Effector memory CD4-positive, alpha-beta T cell (primary cell): ENCODE measurements around the gene PSMB5.

ENCODE experiments used
- DNase-seq, 3 donors: peaks; one replicate each; pipeline ENCODE4 v3.0.0-alpha.2; 2020
- H3K27ac ChIP-seq: 2 replicates; pipeline ENCODE4 v1.7.0; 2013; ENCODE audit warnings: mild to moderate bottlenecking, low read length, moderate library complexity; ENCODE audit not compliant: insufficient read depth, poor library complexity, severe bottlenecking
- H3K27me3 ChIP-seq: replicated peaks from 2 replicates; pipeline ENCODE4 v1.7.0; 2013; ENCODE audit warnings: mild to moderate bottlenecking, low read length; ENCODE audit not compliant: insufficient read depth, control insufficient read depth, poor library complexity, severe bottlenecking
- H3K36me3 ChIP-seq: 2 replicates; pipeline ENCODE4 v1.7.0; 2013; ENCODE audit warnings: mild to moderate bottlenecking, low read length, moderate library complexity; ENCODE audit not compliant: control insufficient read depth, insufficient read depth
- H3K4me1 ChIP-seq: 2 replicates; pipeline ENCODE4 v1.7.0; 2013; ENCODE audit warnings: low read length, mild to moderate bottlenecking; ENCODE audit not compliant: control insufficient read depth, insufficient read depth, poor library complexity, severe bottlenecking
- H3K4me3 ChIP-seq: 2 replicates; pipeline ENCODE4 v1.7.0; 2013; ENCODE audit warnings: low read length, low read depth, mild to moderate bottlenecking; ENCODE audit not compliant: insufficient read depth, poor library complexity, severe bottlenecking
- H3K9me3 ChIP-seq: 2 replicates; pipeline ENCODE4 v1.7.0; 2013; ENCODE audit warnings: mild to moderate bottlenecking, low read length, moderate library complexity; ENCODE audit not compliant: control insufficient read depth

Gene PSMB5

DNA sequence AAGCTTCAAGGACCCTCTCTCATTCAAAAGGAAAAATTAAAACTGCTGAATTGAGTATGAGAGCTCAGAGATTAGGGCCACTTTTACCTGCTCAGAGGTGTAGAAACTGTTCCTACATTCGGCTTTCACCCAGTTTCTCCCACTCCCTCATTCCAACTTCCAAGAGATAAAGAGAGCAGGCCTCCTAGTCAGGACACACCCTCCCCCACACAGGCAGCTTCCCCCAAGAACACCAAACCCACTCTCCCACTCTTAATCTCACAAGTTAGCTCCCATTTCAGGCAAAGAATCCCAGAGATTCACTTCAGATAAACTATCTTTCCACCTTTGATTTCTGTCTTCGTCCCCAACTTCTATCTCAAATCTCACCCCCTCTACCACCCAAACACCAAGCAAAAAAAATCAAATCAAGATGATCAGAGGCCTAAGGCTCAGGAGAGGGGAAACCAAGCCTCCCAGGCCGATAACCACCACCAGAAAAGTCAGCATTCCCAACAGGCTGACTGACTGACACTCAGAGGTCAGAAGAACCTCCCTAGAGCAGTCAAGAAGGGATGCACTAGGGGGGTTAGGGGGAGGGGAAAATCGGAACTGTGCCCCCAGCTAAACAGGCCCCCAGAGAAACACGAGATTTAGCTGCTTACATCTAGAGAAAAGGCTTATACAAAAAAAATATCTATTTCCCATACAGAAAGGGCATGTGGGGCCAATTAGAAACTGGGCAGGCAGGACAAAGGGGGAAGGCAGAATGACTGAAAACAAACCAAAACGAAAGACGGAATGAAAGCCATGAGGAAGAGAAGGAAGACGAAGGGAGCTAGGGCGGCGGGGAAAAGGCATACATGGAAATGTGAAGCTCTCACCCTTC, 35.8 kb upstream of the PSMB5 start:
- H3K9me3 ChIP-seq, result no peaks in the 10 kb centered on the region
- peaks cover 52% of the 10 kb centered on the region for H3K36me3 ChIP-seq
- H3K4me1 ChIP-seq, result peaks cover 18% of the 10 kb centered on the region
- DNase-seq, result no peak
- peak overlapping the region; percentile 70 for H3K27ac ChIP-seq
- no peaks in the 10 kb centered on the region for H3K27me3 ChIP-seq
- H3K4me3 ChIP-seq, result peak overlapping the region; percentile 62

DNA sequence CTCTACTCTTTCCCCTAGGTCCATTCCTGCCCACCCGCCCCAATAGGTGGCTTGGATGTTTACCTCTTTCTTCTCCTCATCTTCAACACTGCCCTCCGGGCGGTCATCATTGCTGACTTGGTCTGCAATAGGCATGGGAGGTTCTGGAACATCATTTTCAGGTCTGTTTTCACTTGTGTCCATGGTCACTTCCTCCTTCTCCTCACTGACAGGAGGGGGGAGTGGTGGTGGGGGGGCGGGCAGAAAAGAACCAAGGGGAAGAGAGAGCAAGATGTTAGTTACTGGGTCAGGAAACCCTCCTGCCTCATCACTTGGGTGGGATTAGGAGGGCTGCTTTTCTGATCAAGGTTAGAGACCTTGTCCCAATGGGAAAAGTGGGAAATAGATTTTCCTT, 34.7 kb upstream of the PSMB5 start:
- Histone ChIP-seq H3K27me3 (no peaks in the 10 kb centered on the region), H3K4me3 (no peak overlapping the region), H3K4me1 (peaks cover 18% of the 10 kb centered on the region), H3K27ac (peak overlapping the region; percentile 8), H3K36me3 (peaks cover 51% of the 10 kb centered on the region), H3K9me3 (no peaks in the 10 kb centered on the region)
- no peak for DNase-seq

DNA sequence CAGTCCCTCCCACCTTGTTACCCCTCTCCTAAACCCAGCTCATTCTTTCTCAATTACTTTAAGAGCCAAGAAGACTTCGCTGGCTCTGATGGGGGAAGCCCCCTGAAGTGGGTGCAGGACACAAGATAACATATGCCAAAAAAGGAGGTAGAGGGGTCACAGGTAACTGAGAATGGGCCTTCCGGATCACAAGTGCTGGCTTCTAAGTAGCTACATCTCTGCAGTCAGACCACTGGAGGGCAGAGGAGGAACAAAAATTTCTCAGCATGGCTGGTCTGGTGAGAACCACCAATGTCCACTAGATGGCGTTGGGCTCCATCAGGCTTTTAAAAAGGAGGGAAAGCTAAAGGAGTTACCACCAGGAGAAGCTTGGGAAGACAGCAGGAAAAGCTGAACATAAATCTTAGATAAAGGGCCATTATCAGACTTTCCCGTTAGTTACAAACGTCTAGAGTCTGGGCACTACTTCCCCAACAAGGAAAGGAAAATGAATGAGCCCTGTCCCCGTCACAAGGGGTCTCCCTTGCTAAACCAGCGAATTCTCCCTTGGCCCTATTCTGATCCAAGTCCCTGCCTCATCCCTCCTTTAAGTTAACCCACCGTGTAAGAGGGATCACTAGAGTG, 34.2 kb upstream of the PSMB5 start:
- no peaks in the 10 kb centered on the region for H3K27me3 ChIP-seq
- no peaks in the 10 kb centered on the region for H3K9me3 ChIP-seq
- peaks cover 56% of the 10 kb centered on the region for H3K36me3 ChIP-seq
- H3K4me3 ChIP-seq, result no peak overlapping the region
- DNase-seq, result peak; percentile 42 to 57 (median 51)
- H3K4me1 ChIP-seq, result peaks cover 18% of the 10 kb centered on the region
- H3K27ac ChIP-seq, result peak overlapping the region; percentile 8

DNA sequence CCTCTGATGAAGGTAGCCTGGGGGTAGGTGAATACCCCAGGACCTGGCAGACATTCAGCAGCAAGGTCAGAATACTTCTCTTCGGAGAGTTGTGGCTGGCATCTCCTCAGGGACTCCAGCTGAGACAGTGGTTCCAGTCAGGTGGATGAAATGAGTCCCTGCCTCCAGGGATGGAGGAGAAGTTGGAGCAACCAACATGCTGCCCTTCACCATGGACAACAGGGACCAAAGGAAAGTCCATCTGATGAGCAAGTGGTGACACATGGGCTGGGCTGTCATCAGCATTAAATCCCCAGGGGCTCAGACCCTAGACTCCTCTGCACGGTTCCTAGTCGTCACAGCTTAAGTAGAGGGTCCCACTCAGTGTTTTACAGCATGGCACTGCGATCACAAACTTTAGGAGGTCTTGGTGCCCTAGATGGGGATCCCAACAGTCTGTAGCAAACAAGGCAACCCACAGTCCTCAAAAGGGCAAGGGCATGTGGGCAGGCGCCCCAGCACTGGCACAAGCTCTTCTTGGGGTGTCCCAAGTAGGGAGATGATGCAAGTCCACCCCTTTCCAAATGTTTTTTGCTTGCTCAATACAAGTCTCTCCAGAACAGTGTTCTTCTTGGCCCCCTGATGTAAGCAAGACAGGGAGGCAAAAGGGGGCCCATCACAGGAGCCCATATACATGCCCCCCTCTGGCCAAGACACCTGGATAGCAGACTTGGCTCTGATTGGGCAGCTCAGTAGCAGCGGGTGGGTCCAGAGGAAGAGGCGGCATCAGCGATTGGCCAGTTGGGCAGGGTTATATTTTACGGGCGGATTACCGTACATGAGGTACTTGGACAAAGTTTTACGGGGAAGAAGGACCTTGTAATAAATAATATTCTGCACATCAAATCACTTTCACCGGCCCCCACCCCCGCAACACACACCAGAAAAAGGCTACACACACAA, 33.4 kb upstream of the PSMB5 start:
- no peak overlapping the region for H3K4me3 ChIP-seq
- no peaks in the 10 kb centered on the region for H3K9me3 ChIP-seq
- no peaks in the 10 kb centered on the region for H3K27me3 ChIP-seq
- H3K27ac ChIP-seq, result no peak overlapping the region
- H3K36me3 ChIP-seq, result peaks cover 64% of the 10 kb centered on the region
- peaks cover 18% of the 10 kb centered on the region for H3K4me1 ChIP-seq
- DNase-seq, result no peak

DNA sequence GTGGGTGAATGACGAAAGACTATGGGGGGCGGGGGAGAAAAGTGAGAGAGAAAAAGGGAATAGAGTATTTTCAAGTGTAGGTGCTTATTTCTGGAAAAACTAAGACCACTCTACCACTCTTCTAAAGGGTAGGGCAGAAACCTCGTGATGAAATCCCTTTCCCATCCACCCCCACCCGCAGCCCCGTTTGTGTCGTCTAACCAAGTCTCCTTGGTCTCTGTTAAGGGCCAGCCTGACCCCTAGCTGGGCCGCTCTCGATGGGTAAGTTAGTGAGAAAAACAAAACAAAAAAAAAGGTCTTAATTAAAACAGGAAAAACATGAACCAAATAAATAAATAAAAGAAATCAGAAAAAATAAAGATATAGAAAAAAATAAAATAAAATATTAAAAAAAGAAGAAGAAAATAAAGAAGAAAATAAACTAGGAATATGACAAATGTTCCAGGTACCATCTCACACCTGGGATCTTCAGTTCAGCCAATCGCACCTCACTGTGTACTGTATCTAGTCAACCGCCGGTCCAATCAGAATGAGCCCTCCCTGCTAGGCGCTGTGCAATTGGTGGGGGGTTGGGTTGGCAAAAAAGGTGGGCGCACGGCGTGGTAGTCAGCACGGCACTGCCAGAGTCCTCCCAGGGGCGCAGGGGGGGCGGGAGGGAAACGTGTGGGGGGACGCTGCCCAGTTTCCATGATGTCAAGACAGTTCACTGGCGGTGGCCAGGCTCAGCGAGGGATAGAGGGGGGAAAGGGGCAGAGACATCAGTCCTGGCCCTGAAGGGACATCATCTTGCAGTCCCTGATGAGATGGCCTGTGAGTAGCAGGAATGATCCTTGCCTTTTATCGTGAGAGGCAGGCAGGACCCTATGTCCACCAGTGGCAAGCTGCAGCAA, 32.4 kb upstream of the PSMB5 start:
- H3K27me3 ChIP-seq, result no peaks in the 10 kb centered on the region
- DNase-seq, result no peak

DNA sequence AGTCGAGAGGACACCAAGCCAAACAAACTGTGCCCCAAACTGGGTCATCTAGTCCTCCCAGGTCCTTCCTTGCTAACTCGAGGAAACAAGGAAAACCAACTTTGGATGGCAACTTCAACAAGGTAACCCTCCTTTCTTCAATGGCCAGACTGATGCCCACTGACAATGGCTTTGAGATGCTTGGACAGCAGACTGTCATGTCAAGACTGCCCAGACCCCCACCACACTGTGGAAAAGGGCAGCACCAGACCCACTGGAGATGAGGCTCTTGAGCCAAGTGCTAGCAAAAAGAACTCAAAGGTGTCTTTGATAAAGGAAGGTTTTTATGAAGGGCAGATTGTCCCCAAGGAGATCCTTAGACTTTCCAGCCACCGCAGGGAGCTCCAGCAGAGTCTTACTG, 31.7 kb upstream of the PSMB5 start:
- Histone ChIP-seq H3K27ac (no peak overlapping the region), H3K27me3 (no peaks in the 10 kb centered on the region), H3K36me3 (peaks cover 73% of the 10 kb centered on the region), H3K4me3 (no peak overlapping the region), H3K4me1 (peaks cover 12% of the 10 kb centered on the region), H3K9me3 (no peaks in the 10 kb centered on the region)
- DNase-seq, result no peak

More for the DNA sequence above, 32.4 kb upstream of the PSMB5 start:
- peaks cover 68% of the 10 kb centered on the region for H3K36me3 ChIP-seq
- no peak overlapping the region for H3K27ac ChIP-seq
- no peak overlapping the region for H3K4me3 ChIP-seq
- peaks cover 18% of the 10 kb centered on the region for H3K4me1 ChIP-seq
- H3K9me3 ChIP-seq, result no peaks in the 10 kb centered on the region

DNA sequence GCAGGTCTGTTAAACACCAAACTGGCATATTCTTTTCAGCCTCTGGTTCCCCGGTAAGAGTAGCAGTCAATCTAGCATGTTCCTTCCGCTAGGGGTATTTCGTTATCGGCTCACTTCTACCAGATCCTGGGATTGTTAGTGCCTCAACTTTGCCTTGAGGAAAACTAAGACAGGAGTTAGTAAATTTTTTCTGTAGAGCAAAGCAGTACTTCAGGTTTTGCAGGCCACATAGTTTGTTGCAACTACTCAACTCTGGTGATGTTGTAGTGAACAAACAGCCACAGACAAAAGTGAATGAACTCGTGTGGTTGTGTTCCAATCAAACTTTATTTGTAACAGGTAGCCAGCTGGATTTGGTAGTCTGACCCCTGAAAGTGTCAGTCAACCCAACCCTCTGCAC, 28.9 kb upstream of the PSMB5 start:
- H3K4me1 ChIP-seq, result peaks cover 2% of the 10 kb centered on the region
- no peak overlapping the region for H3K27ac ChIP-seq
- H3K36me3 ChIP-seq, result peaks cover 92% of the 10 kb centered on the region
- no peak overlapping the region for H3K4me3 ChIP-seq
- DNase-seq, result no peak
- H3K27me3 ChIP-seq, result no peaks in the 10 kb centered on the region
- H3K9me3 ChIP-seq, result no peaks in the 10 kb centered on the region

DNA sequence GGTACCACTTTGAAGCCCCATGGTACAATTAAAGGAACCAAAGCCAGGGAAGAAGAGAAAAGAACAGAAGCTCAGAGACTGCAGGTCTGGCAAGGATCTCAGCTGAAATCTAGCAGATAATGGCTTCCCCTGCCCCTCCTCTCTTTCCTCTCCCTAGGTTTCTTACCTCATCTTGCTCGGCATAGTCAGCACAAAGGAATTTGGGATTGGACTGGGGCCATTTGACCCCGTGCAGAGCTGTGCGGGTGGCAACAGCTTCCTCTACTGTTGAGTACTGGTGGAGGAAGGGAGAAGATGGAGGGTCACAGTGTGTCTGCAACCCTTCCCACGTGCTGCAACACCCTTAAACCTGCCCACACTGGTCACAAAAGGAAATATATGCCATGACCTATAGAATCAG, 27.3 kb upstream of the PSMB5 start:
- Histone ChIP-seq H3K27ac (no peak overlapping the region), H3K27me3 (no peaks in the 10 kb centered on the region), H3K4me1 (peaks cover 2% of the 10 kb centered on the region), H3K36me3 (peaks cover 77% of the 10 kb centered on the region), H3K9me3 (no peaks in the 10 kb centered on the region), H3K4me3 (no peak overlapping the region)
- DNase-seq, result no peak

DNA sequence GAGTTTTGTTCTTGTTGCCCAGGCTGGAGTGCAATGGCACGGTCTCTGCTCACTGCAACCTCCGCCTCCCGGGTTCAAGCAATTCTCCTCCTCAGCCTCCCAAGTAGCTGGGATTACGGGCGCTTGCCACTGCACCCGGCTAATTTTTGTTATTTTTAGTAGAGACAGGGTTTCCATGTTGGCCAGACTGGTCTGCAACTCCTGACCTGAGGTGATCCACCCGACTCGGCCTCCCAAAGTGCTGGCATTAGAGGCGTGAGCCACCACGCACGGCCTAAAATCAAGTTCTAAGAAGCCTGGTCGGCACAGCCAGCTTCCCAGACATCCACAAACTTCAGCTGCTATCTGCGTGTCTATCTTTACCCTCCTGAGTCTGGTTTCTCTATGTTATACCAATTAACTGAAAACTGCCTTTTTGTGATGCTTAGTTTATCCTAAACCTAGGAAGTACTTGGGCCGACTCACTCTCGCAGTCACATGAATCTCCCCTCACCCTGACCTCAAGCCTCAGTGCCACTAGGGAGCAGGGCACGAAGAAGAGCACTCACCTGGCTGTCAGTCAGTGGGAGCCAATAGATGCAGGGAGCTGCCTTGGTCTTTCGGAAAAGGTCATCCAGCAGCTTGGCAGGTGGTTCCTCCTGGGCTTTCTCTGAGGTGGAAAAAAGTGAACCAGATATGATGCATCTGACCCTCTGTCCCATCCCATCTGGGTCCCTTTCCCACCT, 26.0 kb upstream of the PSMB5 start:
- Histone ChIP-seq H3K27ac (no peak overlapping the region), H3K4me1 (peaks cover 11% of the 10 kb centered on the region), H3K9me3 (no peaks in the 10 kb centered on the region), H3K36me3 (peaks cover 67% of the 10 kb centered on the region), H3K4me3 (no peak overlapping the region), H3K27me3 (no peaks in the 10 kb centered on the region)
- DNase-seq, result no peak
